ENCODE results near the gene LPAR1.

LPAR1 gene

GRCh38 chr9:111058166-111058565, 19.9 kb upstream of the LPAR1 start:
- no peak overlapping the region for H3K4me3 ChIP-seq (replicated peaks; ENCODE audit: insufficient read depth, low read length)
- DNase-seq (ENCODE audit: low read depth in 1 of 2, low spot score in 1 of 2): no peak
- TF ChIP-seq GABPA (IDR thresholded peaks at IDR 0.05; ENCODE audit: low read depth): no peak
- no peak for TF ChIP-seq POLR2AphosphoS5 (IDR thresholded peaks at IDR 0.05; ENCODE audit: low read depth)
- TF ChIP-seq SPI1 (IDR thresholded peaks at IDR 0.05; ENCODE audit: borderline replicate concordance, low read depth): no peak
- TF ChIP-seq CTCF (IDR thresholded peaks at IDR 0.05; ENCODE audit: insufficient read depth, low read length): no peak
- TF ChIP-seq REST (IDR thresholded peaks at IDR 0.05; ENCODE audit: insufficient replicate concordance, low read depth): no peak
- no peak overlapping the region for H3K27ac ChIP-seq (replicated peaks)
- H3K27me3 ChIP-seq (ENCODE audit: insufficient read depth, poor library complexity, severe bottlenecking): no peaks in the 10 kb centered on the region

- Histone ChIP-seq H3K27me3 (ENCODE audit: insufficient read depth, poor library complexity, severe bottlenecking) (no peaks in the 10 kb centered on the region), H3K27ac (replicated peaks) (no peak overlapping the region), H3K4me3 (replicated peaks; ENCODE audit: insufficient read depth, low read length) (no peak overlapping the region)
- TF ChIP-seq REST (IDR thresholded peaks at IDR 0.05; ENCODE audit: insufficient replicate concordance, low read depth): no peak
- TF ChIP-seq GABPA (IDR thresholded peaks at IDR 0.05; ENCODE audit: low read depth): no peak
- no peak for TF ChIP-seq POLR2AphosphoS5 (IDR thresholded peaks at IDR 0.05; ENCODE audit: low read depth)
- TF ChIP-seq CTCF (IDR thresholded peaks at IDR 0.05; ENCODE audit: insufficient read depth, low read length): no peak
- TF ChIP-seq SPI1 (IDR thresholded peaks at IDR 0.05; ENCODE audit: borderline replicate concordance, low read depth): no peak
- no peak for DNase-seq (ENCODE audit: low read depth in 1 of 2, low spot score in 1 of 2)
Measured at GRCh38 chr9:111056538-111056937, 18.3 kb upstream of the LPAR1 start.

GRCh38 chr9:111052791-111053190, 14.5 kb upstream of the LPAR1 start:
- TF ChIP-seq CTCF (IDR thresholded peaks at IDR 0.05; ENCODE audit: insufficient read depth, low read length) (no peak), POLR2AphosphoS5 (IDR thresholded peaks at IDR 0.05; ENCODE audit: low read depth) (no peak), REST (IDR thresholded peaks at IDR 0.05; ENCODE audit: insufficient replicate concordance, low read depth) (no peak), GABPA (IDR thresholded peaks at IDR 0.05; ENCODE audit: low read depth) (no peak), SPI1 (IDR thresholded peaks at IDR 0.05; ENCODE audit: borderline replicate concordance, low read depth) (no peak)
- H3K27me3 ChIP-seq (ENCODE audit: insufficient read depth, poor library complexity, severe bottlenecking): no peaks in the 10 kb centered on the region
- DNase-seq (ENCODE audit: low read depth in 1 of 2, low spot score in 1 of 2): no peak

More at GRCh38 chr9:111052791-111053190, 14.5 kb upstream of the LPAR1 start:
- Histone ChIP-seq H3K27ac (replicated peaks) (no peak overlapping the region), H3K4me3 (replicated peaks; ENCODE audit: insufficient read depth, low read length) (no peak overlapping the region)
